NCI-H1417 (cell line): ENCODE results near the gene MARK3.

Experiments
- DNase-seq, 3 experiments: peaks; one replicate each; lab custom pipeline; 2025; lab: John Stamatoyannopoulos, UW

Gene MARK3

DNA sequence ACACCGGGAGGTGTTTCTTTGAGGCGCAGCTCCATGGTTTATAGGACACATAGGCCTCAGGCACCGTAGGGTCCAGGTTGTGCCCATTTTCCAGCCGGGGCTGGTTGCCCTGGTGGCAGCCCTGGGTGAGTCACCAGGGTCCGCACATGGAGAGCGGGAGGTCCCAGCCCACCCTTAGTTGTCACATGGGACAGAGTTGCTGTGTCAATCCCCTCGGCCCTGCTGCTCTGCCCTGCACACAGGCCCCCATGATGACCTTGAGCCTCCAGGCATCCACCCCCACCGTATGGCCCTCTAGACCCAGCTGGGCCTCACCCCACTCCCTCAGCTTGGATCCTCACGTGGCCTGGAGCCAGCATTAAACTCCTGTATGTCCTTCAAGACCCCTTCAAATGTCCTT lies 151.5 kb downstream of the MARK3 start:
- no peak for DNase-seq

DNA sequence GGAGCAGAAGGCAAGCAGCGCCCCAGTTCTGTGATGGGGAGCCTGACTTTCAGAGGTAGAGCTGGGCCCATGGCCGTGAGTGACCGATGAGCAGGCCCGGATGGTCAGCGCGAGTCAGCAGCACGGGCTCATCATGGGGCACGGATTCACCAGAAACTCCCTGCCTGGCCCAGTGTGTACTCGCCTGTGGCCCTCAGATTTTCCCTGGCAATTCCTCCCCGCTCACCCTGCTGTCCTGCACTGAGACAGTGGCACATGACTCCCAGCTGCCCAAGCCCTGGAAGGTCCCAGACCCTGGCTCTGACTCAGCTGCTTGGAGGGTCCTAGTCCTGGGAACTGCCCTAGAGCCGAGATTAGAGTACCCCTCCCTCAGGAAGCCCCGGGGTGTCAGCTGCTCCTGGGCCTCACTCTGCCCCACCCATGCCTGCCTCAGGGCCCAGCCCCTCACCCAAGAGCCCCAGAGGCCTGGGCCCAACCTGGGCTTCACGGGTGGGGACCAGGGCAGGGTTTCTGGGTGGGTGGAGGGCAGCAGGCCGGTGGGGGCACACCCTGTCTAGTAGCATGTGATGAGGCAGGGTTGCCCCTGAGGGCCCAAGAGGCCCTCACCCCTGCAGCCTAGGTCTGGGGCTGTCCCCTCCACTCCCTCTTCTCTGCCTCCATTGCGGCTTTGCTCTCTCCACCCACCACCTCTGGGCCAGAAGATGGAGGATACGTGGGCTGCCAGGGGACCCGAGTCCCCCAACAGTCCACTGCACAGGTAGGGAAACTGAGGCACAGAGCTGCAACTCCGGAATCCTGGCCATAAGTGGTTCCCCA lies 152.2 kb downstream of the MARK3 start:
- no peak for DNase-seq

DNA sequence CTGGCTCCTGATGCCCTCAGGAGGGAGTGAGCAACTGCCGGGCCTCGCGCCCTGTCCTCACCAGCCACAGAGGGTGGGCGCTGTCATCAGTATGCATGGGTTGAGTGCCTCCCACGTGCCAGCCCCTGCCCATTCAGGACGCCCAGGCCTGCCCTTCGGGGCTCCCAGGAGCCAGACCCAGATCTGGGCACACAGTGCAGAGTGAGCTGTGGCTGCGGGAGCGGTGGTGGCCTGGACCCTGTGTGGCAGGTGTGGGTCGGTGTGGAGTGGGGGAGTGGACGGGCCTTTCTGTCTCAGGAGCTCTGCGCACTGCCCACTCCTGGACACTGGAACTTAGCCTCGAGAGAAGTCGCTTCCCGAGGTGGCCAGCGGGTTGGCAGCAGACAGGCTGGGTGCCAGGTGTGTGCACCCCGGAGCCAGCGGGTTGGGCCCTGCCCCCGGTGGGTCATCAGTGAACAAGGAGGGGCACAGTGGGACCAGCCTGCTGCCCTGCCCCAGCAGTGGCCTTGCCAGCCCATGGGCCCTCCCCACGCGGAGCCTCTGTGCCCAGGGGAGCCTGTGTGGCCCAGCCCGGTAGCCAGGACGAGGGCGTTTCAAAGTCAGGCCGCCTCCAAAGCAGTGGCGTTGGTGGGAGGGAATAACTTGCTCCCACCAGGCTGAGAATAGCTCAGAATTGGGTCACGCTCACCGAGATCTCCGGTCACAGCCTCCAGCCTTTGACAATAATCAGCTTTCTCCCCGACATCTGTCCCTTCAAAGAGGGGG lies 153.3 kb downstream of the MARK3 start:
- DNase-seq: no peak

DNA sequence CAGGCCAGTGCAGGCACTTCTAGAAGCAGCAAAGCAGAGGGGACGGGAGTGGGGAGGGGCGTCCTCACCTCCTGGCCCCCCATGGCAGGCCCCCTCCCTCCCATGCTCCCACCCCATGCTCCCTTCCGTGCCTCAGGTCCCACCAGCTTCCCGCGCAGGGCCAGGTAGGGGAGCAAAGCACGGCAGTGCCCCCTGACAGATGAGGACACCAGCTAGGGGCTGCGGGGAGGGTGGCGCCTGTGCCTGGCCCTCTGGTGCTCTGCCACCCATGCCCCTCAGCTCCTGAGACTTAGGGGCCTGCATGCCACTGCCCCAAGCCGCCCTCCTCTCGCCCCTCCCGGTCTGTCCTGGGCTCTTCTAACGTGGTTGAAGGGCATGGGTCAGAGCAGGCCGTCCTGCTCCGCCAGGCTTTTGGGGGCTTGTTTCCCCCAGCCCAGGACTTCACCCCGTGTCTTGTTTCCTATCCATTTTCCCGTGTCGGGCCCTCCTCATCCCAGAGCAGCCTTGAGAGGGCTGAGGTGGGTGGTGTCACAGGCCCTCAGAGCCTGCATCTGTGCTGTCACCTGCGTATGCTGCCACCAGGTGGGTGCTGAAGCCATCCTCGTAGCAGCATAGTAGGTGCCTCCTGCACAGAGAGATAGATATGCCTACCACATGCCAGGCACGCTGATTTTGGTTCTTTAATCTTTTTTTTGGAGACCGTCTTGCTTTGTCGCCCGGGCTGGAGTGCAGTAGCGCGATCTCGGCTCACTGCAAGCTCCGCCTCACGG lies 154.0 kb downstream of the MARK3 start:
- no peak for DNase-seq

DNA sequence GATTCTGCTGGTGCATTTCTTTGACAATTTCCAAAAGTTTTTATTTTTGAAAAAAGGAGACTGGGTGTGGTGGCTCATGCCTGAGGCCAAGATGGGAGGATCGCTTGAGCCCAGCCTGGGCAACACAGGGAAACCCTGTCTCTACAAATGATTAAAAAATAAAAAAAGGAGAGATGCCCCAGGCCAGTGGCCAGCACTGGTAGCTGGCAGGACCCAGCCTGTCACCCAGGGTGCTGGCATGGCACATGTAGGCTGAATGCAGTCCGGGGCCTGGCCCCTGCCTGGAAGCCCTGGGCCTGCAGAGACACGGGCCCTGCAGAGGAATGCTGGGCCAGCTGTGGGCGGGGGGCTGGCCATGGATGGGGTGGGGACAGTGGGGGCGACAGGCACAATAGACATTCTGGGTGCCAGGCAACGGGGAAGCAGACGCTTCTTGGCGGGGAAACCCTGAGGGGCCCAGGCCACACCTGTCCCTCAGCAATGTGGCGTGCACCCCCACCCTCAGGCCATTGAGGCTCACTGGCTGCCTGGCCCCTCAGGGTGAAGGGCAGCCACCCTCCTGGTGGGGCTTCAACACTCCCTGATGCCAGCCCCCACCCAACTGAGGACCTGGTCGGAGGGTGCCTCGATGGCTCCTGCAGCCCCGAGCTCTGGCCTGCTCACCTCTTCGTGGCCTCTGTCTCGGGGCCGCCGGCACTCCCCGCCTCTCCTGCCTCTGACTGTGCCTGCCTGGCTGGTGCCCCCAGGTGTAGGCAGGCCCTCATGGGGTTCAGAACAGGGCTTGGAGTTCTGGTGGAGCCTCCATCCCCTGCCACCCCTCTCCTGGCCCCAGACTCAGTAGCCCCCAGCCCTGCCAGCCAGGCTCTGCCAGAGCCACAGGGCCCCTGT lies 155.8 kb downstream of the MARK3 start:
- DNase-seq: peak in 2 of 3 experiments; percentile 35 to 42

DNA sequence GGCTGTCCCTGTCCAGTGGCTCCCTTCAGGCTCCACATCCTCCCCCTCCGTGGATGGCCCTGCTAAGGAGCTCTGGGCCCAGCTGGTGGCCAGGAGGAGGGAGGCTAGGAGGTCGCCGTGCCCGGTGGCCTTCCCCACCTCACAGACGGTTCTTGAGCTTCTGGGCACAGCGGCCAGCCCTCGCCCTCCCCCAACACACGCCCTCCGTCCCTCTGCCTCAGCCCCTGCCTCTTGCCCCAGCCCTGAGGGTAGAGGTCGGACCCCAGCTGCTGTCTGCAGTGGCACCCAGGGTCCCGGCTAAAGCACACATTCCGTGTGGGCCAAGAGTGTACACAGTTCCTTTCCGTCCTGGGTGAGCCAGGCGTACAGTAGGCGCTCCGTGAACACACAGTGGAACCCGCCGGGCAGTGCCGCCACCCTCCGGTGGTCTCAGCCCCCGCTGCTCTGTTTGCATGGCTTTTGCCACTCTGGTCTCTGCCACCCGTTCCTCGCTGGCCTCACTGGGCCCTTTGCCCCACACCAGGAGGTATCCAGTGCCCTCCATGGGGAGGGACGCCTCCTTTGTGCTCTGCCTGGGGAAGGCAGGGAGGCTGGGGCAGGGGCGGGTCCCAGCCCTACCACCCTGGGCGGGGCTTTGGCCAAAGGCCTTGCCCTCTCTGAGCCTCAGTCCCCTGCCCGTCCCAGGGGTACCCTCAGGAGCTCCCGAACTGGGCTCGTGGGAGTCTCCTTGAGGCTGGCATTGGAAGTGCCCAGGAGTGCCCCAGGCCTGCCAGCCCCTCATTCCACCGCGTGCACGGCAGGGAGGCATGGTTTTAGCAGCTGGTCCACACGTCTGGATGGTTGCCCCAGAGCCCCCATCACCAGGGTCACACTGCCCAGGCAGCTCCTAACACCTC lies 156.7 kb downstream of the MARK3 start:
- peak in 2 of 3 experiments; percentile 49 to 63 for DNase-seq

DNA sequence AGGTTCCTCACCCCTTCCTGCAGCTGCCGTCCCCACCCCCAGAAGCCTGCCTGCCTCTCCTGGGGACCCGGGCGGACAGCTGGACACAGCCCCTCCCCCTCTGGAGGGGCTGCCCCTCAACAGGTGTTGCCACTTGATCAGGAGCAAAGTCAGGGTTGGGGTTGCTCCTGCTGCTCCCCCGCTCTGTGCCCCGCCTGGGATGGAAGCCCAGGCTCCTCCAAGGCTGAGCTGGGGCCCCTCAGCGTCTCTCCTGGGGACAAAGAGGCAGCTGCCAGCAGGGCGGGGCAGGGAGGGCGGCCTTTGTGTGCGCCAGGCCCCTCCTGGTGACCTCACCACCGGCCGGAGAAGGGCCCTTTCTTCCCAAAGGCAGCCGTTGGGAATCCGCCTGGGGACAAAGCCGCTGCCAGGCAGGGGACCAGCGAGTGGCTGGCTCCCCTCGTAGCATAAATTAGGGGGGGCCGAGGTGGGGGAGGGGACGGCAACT lies 157.4 kb downstream of the MARK3 start:
- DNase-seq: peak; percentile 57 to 96 (median 91)

DNA sequence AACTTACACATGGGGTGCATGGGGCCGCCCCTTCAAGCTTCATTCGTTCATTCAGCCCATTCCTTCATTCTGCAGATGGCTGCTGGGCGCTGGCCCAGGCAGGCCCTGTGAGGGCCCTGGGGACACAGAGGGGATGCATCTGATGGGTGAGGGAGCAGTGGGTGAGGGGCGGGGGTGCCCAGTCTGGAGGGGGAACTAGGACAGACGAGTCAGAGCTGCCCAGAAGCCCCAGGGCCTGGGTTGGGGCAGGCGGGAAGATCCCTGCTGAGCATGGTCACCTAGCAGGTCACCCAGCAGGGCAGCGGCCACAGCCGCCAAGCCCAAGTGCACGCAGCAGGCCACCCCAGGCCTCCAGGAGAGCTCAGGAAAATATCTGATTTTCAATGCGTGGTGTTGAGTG lies 157.9 kb downstream of the MARK3 start:
- peak in 2 of 3 experiments; percentile 83 to 89 for DNase-seq

DNA sequence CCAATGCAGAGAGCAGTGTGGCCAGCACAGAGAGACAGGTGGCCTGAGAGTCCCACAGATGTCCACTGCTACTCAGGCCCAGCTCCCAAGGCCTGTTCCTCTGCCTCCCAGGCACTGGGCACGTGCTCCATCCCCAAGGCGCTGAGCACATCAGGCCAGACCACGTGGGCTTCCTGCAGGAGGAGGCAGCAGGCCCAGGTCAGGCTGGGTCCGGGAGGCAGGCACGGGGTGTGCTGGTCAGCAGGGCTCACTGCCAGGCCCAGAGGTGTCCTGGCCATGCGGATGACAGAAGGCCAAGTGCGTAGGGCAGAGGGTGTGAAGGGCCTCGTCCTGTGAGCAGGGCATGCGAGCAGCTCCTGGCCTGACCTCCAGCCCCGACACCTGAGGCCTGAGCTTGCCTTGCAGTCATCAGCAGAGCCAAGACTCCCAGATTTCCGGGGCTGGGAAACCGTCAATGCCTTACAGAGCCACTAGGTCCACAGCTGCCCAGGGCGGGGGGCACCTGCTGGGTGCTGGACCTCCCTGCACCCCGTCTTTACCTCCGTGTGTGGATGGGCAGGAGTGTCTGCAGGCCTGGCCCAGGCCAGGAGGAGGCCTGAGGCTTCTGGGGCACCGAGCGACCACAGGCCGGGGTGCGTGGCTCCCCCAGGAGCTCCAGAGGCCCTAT lies 158.6 kb downstream of the MARK3 start:
- DNase-seq: peak in 2 of 3 experiments; percentile 61 to 79

DNA sequence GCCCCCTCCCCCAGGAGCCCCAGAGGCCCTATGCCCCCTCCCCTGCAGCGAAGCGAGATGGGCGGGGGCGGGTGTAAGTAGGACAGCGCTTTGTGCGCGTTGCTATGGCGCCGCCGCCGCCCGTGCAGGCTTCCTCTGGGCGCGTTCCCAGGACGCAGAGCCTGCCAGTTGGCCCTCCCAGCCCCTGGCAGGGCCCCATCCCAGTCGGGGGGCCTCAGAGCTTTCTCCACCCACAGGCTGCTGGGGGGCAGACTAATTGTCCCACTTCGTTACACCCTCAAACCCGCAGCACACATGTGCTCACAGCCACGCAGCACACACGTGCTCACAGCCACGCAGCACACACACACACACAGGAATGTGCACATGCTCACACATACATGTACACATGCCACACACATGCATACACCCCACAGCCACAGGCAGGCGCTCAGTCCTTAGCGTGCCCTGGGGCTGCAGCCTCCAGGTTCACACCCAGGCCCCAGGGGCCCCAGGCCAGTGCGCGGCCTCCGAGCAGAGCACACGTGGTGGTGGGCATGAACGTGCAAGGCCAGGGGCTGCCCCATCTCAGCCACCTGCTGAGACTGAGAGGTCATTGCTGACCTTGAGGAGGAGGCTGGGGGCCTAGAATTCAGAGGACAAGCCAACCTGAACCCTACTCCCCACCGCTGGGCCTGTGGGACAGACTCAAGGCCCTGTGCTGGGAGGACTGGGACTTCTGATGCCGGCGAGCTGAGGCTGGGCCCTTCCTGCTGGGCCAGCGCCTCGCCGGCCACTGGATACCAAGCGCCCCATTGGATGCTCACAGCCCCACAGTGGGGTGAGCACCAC lies 159.4 kb downstream of the MARK3 start:
- peak; percentile 16 to 82 (median 79) for DNase-seq

DNA sequence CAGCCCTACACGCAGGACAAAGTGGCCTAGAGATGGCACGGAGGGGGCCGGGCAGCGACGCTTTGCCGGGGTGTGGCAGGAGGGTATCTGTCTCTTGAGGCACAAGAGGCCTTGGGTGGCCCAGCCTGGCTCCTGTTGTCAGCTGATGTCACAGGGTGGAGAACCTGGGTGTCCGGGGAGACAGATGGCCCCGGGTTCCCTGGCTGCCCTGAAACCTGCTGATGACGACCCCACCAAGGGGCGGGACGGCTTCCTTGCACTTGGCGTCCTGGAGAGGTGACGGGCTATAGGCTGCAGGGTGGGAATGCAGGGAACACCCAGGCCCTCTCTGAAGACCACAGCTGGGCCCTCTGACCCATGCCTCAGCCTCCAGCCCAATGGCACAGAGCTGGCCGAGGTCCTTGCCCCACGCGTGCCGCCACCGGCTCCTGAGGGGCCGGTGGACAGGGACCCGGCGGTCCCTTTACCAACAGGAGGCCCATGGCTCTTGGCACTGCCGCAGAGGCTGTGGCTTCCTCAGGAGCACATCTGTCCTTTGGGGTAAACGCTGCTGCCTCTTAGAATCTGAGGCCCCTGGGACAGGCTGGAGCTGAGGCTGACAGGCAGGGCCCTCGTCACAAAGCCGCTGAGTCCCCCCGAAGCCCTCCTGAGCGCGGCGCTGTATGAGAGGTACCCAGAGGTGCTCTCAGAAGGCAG lies 160.2 kb downstream of the MARK3 start:
- no peak for DNase-seq

DNA sequence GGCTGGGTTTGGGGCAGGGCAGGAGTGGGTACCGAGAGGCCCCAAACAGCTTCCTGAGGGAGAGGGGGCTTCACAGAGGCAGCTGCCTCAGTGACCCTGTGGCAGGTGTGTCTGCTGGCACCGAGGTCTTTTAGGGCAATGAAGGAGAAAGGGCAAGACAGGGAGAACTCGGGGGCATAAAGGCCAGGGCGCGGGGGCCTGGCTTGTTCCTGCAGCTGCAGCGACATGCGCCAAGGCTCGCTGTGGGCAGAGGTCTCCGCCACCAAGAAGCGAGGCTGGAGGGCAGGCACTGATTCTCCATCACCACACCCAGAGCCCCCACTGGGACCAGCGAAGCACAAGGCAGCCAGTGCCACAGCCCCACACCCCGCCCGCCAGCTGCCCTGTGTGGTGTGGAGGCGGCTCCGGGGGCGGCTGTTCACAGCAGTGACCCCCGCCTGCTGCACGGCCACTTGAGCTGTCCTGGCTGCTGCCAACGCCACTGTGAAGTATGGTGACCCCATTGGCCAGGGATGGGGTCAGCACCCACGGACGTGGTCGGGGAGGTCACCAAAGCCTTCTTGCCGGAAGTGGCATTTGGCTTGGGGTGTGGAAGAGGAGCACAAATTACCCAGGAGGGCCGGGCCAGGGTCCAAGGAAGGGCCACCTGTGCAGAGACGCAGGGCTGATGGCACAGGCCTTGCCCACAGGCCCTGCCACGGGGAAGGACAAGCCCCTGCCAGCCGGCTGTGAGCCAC lies 160.9 kb downstream of the MARK3 start:
- peak in 2 of 3 experiments; percentile 47 to 48 for DNase-seq

DNA sequence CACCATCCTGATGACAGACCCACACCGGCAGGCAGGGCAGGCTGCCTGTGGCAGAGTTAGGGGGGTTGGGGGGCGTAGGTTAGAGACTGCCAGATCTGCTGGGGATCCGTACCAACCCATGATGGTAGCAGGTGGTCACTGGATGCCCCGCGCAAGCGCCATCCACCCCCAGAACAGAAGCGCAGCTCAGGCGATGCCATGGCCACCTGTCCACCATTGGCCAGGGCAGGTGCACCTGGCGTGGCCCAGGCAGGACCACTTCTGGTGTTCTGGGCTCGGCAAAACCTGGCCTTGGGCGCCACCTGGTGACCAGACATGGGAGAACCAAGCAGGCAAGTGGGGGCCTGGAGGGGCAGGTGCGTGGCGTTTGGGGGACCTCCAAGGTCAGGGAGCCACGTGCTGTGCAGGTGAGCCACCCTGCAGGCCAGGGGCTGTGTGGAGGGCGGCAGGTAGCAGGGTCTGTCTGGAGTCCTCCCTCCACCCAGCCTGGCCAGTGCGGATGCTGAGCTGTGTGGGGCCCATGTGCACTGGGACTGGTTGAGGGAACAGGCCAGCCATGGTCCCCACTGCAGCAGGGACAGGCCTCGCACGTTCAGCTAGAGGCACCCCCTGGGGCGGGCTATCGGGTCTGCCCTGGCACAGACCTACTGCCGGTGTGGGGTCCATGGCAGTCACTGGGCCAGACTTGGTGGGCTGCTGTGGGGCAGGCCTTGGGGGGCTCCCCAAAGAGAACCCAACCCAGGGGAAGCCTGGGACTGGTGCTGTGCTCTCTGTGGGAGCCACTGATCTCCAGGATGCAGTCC lies 161.6 kb downstream of the MARK3 start:
- peak; percentile 70 to 92 (median 82) for DNase-seq

DNA sequence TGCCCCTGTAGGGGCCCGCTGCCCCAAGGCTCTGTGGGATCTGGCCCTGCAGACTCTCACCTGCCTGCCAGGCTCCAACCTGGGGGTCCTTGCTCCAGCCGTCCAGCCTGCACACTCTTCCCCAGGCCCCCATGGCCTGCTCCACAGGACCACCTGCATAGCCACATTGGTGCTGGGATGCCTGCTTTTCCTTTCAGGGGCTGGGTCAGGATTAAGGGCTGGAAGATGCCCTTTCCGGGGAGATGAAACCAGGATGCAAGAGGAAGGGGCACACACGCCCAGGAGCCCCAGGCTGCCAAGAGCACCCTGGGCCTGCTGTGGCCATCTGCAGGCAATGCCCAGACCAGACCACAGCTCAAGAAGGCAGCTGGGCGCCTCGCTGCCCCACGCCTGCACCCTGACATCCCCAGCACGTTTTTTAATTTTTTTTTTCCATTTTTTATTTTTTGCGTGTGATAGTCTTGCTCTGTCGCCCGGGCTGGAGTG lies 162.3 kb downstream of the MARK3 start:
- no peak for DNase-seq

DNA sequence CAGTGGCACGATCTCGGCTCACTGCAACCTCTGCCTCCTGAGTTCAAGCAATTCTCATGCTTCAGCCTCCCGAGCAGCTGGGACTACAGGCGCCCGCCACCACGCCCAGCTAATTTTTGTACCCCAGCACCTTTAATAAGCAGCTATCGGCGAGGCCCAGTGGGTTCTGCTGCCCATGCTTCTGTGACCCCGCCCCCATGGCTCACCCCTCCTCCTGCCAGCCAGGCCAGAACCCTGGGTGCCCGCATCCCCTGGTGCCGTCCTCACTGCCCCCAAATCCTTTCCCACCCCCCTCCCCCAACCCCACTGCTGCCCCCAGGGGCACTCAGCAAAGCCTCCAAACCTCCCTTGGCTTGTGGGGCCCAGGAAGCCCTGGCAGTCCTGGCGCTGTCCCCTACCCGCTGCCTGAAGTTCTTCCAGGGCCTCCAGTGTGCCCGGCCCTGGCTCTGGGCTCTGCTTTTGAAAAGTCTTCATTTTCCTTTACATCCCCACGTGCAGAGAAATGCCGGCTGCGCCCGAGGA lies 162.8 kb downstream of the MARK3 start:
- no peak for DNase-seq
